ENCODE results near the gene ADD2.
"Not testable (repeated sequence)": the region's sequence is repeated elsewhere in the genome, so short reads cannot be mapped to it uniquely, and the experiment has no call there.

ADD2 gene

DNA sequence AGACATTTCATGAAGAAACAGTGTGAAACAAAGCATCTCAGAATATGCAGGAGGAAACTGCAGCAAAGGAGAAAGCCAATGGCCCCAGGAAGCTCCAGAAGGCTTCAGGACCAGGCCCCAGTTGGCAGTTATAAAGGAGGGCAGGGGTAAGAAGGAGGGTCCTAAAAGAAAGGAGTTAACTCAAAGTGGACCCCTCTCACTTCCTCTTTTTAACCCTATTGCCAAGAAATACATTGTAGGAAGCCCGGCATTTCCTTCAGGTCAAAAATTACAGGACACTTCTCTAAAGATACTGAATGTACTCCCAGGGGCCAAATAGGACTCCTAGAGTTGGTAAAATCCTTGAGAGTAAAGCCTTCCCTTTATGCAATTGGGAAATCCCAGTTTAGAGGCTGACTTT lies 137.2 kb downstream of the ADD2 start:
- no peak for DNase-seq

- DNase-seq, result no peak
These were observed 140.6 kb downstream of the ADD2 start for GRCh38 chr2:70627211-70627898.

- DNase-seq, result no peak
These were observed 141.6 kb downstream of the ADD2 start for GRCh38 chr2:70626254-70626990.

- not testable (repeated sequence) for DNase-seq
These were observed 146.5 kb downstream of the ADD2 start for GRCh38 chr2:70621536-70621935.

DNA sequence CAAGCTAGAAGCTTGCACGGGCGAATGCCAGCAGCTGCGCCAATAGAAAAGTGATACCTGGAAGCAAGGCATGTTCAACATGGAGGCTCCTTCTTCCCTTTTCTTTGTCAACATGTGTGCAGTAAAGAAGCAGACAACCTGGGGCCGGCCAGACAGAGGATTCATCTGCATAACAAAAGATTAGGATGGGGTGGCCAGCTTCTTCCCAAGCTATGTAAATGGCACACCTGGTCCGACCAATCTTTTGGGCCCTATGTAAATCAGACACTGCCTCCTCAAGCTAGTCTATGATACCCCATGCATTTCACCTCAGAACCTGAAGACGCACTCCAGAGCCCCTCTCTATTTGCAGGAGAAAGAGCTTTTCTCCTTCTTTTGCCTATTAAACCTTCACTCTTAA lies 148.0 kb downstream of the ADD2 start:
- DNase-seq, result no peak

- no peak for DNase-seq
These were observed 148.8 kb downstream of the ADD2 start for GRCh38 chr2:70619167-70619566.

GRCh38 chr2:70616168-70616694 lies 151.8 kb downstream of the ADD2 start:
- no peak for DNase-seq

DNA sequence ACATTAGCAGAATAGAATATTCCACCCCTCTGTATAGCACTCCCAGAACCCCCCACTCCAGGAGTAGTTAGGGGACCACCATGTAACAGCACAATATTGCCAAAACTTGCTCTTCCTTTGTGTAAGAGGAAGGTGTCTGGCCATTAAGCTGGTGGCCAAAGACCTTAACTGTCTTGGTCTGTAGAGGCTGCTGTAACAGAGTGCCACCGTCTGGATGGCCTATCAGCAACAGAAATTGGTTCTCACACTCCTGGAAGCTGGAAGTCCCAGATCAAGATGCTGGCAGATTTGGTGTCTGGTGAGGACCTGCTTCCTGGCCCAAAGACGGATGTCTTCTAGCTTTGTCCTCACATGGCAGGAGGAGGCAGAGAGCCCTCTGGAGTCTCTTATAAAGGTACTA lies 152.8 kb downstream of the ADD2 start:
- DNase-seq, result no peak

GRCh38 chr2:70613521-70613920 lies 154.5 kb downstream of the ADD2 start:
- no peak for DNase-seq

- DNase-seq, result no peak
These were observed 155.4 kb downstream of the ADD2 start for GRCh38 chr2:70612574-70612973.

- no peak for DNase-seq
These were observed 159.6 kb downstream of the ADD2 start for GRCh38 chr2:70608373-70608772.

- no peak for DNase-seq
These were observed 160.9 kb downstream of the ADD2 start for GRCh38 chr2:70607121-70607561.
